HepG2 (cell line): ENCODE measurements around the gene PCP4. TPM values are rescaled to one million over a fixed set of nuclear protein-coding genes. Genes with fewer than 3 reads are reported as not detected.

ENCODE experiments used
- polyA plus RNA-seq, 8 experiments: library from polyadenylated mRNA; depleted of rRNA in 3 of 8; stranded (reverse) in 7 of 8; unstranded in 1 of 8; fragments of >200 nt; fragmentation: Illumina TruSeq in 4 of 8; extraction: Trizol in 4 of 8; gene quantifications; 2 replicates each; pipeline versions ENCODE4 v1.2.1 to v1.2.3, GENCODE V29; 2011 to 2016; ENCODE audit warnings: low read depth in 4 of 8, missing spikeins in 1 of 8, mixed read lengths in 1 of 8; ENCODE audit not compliant: insufficient read depth in 1 of 8
- total RNA-seq, 5 experiments: library from RNA; depleted of rRNA; stranded (reverse); fragments of >200 nt; fragmentation: Illumina TruSeq; extraction: Trizol; gene quantifications; 2 replicates each; pipeline ENCODE4 v1.2.3, GENCODE V29; 2016; ENCODE audit warnings: low read depth in 1 of 5

Gene PCP4
- total and polyA plus RNA-seq, 2 of the 13 experiments (the other 11 are each of a cell fraction or from before 2014, with no cell fraction given) = not detected

Other genes starting within 250 kb of the PCP4 start
- not detected in 2 replicates for gene IGSF5, start 122.3 kb upstream of the PCP4 start, total RNA-seq (2016; rRNA removed; fragmentation: Illumina TruSeq; extraction: Trizol)
- gene IGSF5, start 122.3 kb upstream of the PCP4 start, polyA plus RNA-seq (2011; rRNA removed) = not detected in 2 replicates